Bronchial epithelial cell (primary cell): Measurements from ENCODE around the gene FAHD1. TPM values are rescaled to one million over a fixed set of nuclear protein-coding genes. Genes with fewer than 3 reads are reported as not detected.
"Not testable (repeated sequence)": the region's sequence is repeated elsewhere in the genome, so short reads cannot be mapped to it uniquely, and the experiment has no call there.

Experiments
- DNase-seq: peaks from one replicate; pipeline ENCODE4 v3.0.0-alpha.2; 2010; ENCODE audit warnings: low read depth
- FAIRE-seq: peaks from 2 replicates; lab custom pipeline; 2011; peaks lifted over from hg19 to GRCh38; lab: Jason Lieb, UNC
- H3K27me3 ChIP-seq: 2 replicates; pipeline ENCODE4 v1.5.1; 2011; ENCODE audit warnings: low read length; ENCODE audit not compliant: control insufficient read depth, insufficient read depth
- H3K36me3 ChIP-seq: 2 replicates; pipeline ENCODE4 v1.5.1; 2011; ENCODE audit warnings: low read length; ENCODE audit not compliant: control insufficient read depth, insufficient read depth
- H3K4me3 ChIP-seq: 2 replicates; pipeline ENCODE4 v1.5.1; 2011; ENCODE audit warnings: mild to moderate bottlenecking, low read depth, low read length, control low read depth
- total RNA-seq: library from RNA; depleted of rRNA; stranded (reverse); fragments of >200 nt; gene quantifications from 2 replicates; pipeline ENCODE4 v1.2.1, GENCODE V29; 2014
- TF ChIP-seq, protein P1 (sequence below): IDR thresholded peaks from 2 replicates; pipeline ENCODE4 v1.5.1; 2011; ENCODE audit warnings: mild to moderate bottlenecking, moderate library complexity, low read length, control low read depth, inconsistent platforms; ENCODE audit not compliant: insufficient read depth, severe bottlenecking

FAHD1 gene
- total RNA-seq, 1 donor from 2014 or later: 61.9 TPM

DNA sequence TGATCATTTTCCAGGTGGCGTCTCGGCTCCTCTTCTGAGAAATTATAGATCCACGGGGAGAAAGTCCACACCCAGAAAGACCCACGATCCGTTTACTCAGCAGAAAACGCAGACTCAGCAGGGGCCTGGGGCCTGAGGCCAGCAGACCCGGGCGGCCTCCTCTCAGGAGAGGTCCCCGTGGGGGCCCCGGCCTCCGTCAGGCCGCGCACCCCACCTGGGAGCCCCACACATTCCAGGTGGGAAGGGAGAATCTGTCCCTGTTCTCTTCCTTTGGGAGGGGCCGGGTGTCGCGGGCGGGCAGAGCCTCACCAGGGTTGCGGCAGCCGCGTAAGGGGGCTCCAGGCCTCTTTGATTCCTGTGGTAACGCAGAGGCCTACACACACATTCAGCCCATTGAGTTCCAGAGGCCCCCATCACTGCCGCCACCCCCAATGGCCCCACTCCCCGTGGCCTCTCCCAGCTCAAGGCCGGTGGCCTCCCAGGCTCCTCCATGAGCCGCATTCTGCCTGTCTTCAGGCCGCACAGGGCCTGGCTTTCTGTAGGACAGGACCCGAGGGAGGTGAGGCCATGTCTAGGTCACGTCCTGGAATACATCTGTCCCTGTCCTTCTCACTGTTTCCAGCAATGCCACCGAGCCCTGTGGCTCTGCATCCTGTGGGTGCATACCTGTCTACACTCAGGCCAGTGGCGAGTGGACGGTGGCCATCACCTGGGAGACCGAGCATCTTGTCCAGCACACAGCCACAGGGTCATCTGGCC, 31.9 kb upstream of the FAHD1 start:
- TF ChIP-seq, protein P1, sequence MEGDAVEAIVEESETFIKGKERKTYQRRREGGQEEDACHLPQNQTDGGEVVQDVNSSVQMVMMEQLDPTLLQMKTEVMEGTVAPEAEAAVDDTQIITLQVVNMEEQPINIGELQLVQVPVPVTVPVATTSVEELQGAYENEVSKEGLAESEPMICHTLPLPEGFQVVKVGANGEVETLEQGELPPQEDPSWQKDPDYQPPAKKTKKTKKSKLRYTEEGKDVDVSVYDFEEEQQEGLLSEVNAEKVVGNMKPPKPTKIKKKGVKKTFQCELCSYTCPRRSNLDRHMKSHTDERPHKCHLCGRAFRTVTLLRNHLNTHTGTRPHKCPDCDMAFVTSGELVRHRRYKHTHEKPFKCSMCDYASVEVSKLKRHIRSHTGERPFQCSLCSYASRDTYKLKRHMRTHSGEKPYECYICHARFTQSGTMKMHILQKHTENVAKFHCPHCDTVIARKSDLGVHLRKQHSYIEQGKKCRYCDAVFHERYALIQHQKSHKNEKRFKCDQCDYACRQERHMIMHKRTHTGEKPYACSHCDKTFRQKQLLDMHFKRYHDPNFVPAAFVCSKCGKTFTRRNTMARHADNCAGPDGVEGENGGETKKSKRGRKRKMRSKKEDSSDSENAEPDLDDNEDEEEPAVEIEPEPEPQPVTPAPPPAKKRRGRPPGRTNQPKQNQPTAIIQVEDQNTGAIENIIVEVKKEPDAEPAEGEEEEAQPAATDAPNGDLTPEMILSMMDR: no peak
- no peak for DNase-seq
- no peaks in the 10 kb centered on the region for H3K27me3 ChIP-seq
- peaks cover 1% of the 10 kb centered on the region for H3K36me3 ChIP-seq
- no peak overlapping the region for H3K4me3 ChIP-seq
- no peak for FAIRE-seq

DNA sequence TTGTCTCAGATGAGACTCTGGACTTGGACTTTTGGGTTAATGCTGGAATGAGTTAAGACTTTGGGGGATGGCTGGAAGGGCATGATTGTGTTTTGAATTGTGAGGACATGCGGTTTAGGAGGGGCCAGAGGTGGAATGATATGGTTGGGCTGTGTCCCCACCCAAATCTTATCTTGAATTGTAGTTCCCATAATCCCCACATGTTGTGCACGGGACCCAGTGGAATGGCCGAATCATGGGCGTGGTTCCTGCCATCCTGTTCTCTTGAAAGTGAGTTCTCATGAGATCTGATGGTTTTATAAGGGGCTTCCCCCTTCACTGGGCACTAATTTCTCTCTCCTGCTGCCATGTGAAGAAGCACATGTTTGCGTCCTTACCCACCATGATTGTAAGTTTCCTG, 27.7 kb upstream of the FAHD1 start:
- not testable (repeated sequence) for DNase-seq

DNA sequence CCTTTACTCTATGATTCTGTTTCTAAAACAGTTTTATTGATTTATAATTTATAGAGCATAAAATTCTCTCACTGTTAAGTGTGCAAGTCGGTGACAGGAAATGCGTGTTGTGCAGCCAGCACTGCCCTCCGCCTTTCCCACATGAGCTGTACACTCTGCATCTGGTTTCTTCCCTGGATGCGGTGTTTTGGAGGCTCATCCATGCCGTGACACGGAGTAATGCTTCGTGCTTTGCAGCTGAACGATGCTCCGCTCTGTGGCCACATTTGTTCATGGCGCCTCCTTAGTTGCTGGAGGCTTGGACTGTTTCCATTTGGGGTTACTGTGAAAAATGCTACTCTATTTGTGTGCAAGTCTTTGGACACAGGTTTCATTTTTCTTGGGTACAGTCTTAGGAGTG, 26.3 kb upstream of the FAHD1 start:
- no peak overlapping the region for H3K4me3 ChIP-seq
- no peaks in the 10 kb centered on the region for H3K27me3 ChIP-seq
- DNase-seq (no peak), FAIRE-seq (no peak)
- H3K36me3 ChIP-seq: no peaks in the 10 kb centered on the region
- TF ChIP-seq, protein P1: no peak

More for the DNA sequence above, 27.7 kb upstream of the FAHD1 start:
- not testable (repeated sequence) for H3K36me3 ChIP-seq, H3K4me3 ChIP-seq, FAIRE-seq, H3K27me3 ChIP-seq

DNA sequence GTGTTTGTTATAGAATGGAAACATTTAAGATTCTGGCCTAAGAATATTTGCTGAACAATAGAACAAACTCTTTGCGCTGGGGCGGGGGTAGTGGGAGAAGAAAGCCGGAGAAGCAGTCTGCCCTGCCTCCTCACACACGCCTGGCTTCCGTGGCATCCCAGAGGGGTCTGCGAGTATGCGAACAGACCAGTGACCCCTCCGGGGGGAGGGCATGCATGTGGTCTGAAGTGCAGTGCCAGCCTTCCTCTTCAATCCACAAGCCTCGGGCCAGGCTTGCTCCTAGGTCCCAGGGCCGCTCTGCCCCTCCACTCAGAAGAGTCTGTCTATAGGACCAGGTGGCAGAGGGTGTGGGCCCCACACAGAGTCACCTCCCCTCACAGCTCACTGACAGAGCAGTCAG, 19.4 kb upstream of the FAHD1 start:
- FAIRE-seq (no peak), DNase-seq (no peak)
- TF ChIP-seq, protein P1: no peak
- H3K27me3 ChIP-seq: no peaks in the 10 kb centered on the region
- H3K4me3 ChIP-seq: no peak overlapping the region
- H3K36me3 ChIP-seq: peaks cover 10% of the 10 kb centered on the region

DNA sequence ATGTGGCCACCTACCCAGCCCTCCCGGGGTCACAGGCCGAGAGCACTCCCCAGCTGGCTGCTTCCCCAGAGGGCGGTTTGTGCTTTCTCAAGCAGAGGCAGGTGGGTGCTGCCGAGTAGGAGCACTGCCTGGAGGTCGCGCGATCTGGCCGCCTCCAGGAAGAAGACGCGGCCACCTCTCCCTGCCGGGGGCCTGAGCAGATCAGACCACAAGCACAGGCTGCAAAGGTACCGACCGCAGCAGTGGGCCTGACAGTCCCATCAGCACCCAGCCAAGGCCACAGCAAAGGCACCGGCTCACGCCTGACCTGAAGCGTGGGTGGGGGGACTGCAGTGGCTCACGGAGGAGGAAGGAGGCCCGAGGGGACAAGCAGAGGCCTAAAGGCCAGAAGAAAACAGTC, 18.3 kb upstream of the FAHD1 start:
- FAIRE-seq: no peak
- H3K36me3 ChIP-seq: peaks cover 10% of the 10 kb centered on the region

DNA sequence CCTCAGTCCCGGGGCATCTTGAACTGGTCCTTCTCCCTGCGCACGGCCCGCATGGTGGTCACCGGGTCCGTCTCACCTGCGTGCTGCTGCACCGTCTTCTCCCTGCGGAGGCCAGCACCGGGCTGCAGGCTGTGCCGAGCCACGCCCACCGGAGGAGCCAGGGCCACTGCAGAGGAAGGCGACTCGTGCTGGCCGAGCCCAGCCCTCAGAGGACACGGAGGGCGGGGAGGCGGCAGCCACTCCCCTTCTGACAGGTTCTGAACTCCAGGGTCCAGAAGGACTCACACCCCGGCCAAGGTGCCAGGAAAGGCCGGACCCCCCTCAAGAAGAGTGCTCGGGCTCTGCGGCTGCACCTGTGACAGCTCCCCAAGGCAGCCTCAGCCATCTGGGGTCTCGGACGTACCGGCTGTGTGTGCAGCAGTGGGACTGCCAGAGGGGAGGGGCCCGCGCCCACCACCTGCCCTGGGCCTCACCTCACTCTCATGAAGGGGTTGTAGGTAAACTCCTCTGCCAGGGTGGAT, 17.7 kb upstream of the FAHD1 start:
- H3K27me3 ChIP-seq: no peaks in the 10 kb centered on the region
- DNase-seq (no peak), FAIRE-seq (no peak)
- no peak overlapping the region for H3K4me3 ChIP-seq
- H3K36me3 ChIP-seq: peaks cover 10% of the 10 kb centered on the region
- TF ChIP-seq, protein P1: no peak

More for the DNA sequence above, 18.3 kb upstream of the FAHD1 start:
- DNase-seq: no peak
- TF ChIP-seq, protein P1: no peak
- Histone ChIP-seq H3K4me3 (no peak overlapping the region), H3K27me3 (no peaks in the 10 kb centered on the region)
